IPS-18a (cell line): ENCODE measurements around the gene MRPS24.

Source experiments
- H3K27ac ChIP-seq: one replicate; pipeline ENCODE4 v1.5.1; 2013; ENCODE audit warnings: low read length
- H3K27me3 ChIP-seq: one replicate; pipeline ENCODE4 v1.6.1; 2013; ENCODE audit warnings: mild to moderate bottlenecking, low read length; ENCODE audit not compliant: control insufficient read depth, insufficient read depth
- H3K36me3 ChIP-seq: one replicate; pipeline ENCODE4 v1.6.1; 2013; ENCODE audit warnings: low read depth, low read length; ENCODE audit not compliant: control insufficient read depth
- H3K4me1 ChIP-seq: one replicate; pipeline ENCODE4 v1.6.1; 2013; ENCODE audit warnings: low read depth, low read length; ENCODE audit not compliant: control insufficient read depth
- H3K4me3 ChIP-seq: one replicate; pipeline ENCODE4 v1.5.1; 2013; ENCODE audit warnings: low read length
- H3K9ac ChIP-seq: one replicate; pipeline ENCODE4 v1.6.1; 2013; ENCODE audit warnings: mild to moderate bottlenecking, low read length, moderate library complexity
- H3K9me3 ChIP-seq: one replicate; pipeline ENCODE4 v1.6.1; 2013; ENCODE audit warnings: low read depth, low read length; ENCODE audit not compliant: control insufficient read depth

Gene MRPS24

DNA sequence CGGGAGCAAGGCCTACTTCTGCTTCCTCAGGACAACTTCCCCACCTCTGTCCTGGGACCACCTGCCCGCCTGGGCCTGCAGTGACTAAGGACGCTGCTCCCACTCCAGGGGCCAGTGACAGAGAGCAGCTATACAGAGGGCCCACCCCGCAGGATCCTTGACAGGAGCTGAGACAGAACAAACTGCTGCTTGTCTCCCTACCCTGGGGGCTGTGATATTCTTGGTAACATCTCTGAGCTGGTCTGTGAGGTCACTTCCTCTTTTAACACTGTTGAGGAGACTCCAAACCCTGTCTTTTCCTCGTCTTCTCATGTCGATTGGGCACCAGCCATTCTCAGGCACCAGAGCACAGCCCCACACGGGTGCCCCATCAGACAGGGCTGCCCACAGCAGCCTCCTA, 6.9 kb upstream of the MRPS24 start:
- no peak overlapping the region for H3K9ac ChIP-seq
- no peaks in the 10 kb centered on the region for H3K27me3 ChIP-seq
- H3K4me1 ChIP-seq = peaks cover 7% of the 10 kb centered on the region
- H3K27ac ChIP-seq = no peak overlapping the region
- no peaks in the 10 kb centered on the region for H3K9me3 ChIP-seq
- peaks cover 29% of the 10 kb centered on the region for H3K36me3 ChIP-seq
- H3K4me3 ChIP-seq = no peak overlapping the region

DNA sequence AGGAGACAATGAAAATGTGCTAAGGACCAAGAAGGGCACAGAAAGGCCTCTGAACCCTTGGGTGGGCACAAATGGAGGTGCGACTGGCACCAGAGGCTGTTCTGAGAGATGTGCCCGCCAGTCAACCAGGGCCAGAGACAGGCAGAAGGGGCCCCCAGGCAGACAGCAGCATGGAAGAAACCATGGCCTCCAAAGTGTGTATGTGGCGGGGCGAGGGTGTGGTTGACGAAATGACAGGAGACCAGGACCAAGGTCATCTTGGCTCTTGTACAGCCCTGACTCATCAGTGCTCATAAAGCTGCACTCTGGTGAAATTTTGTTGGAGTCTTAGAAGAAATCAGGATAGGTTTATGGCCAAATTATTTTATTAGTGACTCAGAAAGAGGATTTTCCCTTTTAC, 4.0 kb upstream of the MRPS24 start:
- Histone ChIP-seq H3K27ac (no peak overlapping the region), H3K9ac (no peak overlapping the region)

DNA sequence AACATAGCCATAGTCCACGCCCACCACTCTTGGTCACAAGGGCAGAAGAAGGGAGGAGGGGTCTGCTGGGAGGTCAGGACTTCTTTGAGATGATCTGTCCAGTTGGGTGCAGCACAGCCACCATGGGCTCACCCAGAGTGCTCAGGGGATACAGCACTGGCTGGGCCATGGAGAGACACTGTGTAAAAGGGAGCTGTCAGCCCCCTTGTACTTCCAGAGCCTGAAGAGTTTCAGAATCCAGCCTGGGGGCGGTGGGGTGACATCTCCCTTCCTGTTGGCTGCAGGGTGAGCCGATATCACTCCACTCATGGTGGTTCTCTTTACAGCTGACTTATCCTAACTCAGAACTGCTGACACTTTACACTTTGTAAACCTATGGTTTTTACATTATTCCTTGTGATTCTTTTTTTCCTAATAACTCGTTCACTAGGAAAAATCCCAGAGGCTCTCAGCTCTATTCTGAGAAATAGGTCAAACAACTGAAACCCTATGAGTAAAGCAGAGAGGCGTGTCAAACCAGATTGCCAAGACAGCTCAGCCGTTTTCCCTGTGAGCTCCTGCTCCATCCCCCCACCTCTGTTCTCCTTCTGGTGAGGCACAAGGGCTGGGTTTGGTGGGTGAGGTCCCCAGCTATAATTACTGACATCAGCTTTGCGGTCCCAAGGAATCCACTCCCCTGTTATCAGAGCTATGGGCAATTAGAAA, 3.2 kb upstream of the MRPS24 start:
- H3K4me1 ChIP-seq = peaks cover 18% of the 10 kb centered on the region
- no peaks in the 10 kb centered on the region for H3K9me3 ChIP-seq
- no peak overlapping the region for H3K27ac ChIP-seq
- no peak overlapping the region for H3K9ac ChIP-seq
- H3K36me3 ChIP-seq = peaks cover 18% of the 10 kb centered on the region
- H3K4me3 ChIP-seq = no peak overlapping the region
- no peaks in the 10 kb centered on the region for H3K27me3 ChIP-seq

More for the DNA sequence above, 4.0 kb upstream of the MRPS24 start:
- H3K4me1 ChIP-seq = peaks cover 18% of the 10 kb centered on the region
- H3K36me3 ChIP-seq = peaks cover 19% of the 10 kb centered on the region
- H3K4me3 ChIP-seq = no peak overlapping the region
- H3K27me3 ChIP-seq = no peaks in the 10 kb centered on the region
- no peaks in the 10 kb centered on the region for H3K9me3 ChIP-seq

DNA sequence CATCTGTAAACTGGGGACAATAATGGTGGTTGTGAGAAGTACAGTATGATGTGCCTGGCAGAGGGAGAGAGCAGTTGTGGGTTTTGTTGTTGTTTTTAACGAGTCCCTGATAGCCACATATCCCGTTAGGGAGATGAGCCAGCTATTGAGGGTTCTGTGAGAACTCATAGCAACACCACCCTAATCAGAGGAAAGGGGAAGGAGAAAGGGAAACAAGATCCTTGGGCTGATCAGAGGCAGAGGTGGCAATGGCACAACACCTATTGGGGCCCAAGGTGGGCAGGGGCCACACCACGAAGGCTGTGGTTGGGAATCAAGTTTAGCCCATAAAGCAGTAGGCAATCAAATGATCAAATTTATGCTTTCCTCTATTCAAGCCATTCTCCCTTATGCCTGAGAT, 1.7 kb upstream of the MRPS24 start:
- Histone ChIP-seq H3K9ac (no peak overlapping the region), H3K27me3 (no peaks in the 10 kb centered on the region), H3K36me3 (peaks cover 12% of the 10 kb centered on the region), H3K9me3 (no peaks in the 10 kb centered on the region), H3K27ac (no peak overlapping the region), H3K4me3 (no peak overlapping the region), H3K4me1 (peaks cover 18% of the 10 kb centered on the region)

DNA sequence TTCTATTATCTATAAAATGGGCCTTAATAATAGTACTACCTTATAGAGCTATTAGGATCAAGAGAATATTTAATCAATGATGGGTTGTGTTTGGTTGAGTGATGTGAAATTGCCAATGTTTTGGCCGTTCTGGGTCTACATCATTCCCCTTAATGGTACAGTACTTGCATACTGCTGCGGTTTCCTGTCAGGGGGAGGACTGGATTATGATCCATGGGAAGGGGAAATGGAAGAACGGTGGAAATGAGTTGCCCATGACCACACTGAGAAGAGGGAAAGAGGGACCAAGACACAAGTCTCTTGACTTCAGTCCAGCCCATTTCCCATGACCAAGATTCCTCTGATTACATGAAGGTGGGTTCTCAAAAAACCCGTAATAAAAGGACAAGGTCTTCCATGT, 999 bp upstream of the MRPS24 start:
- peaks cover 18% of the 10 kb centered on the region for H3K4me1 ChIP-seq
- H3K36me3 ChIP-seq = peaks cover 11% of the 10 kb centered on the region
- H3K9me3 ChIP-seq = no peaks in the 10 kb centered on the region
- H3K27me3 ChIP-seq = no peaks in the 10 kb centered on the region
- peak overlapping the region; percentile 88 for H3K4me3 ChIP-seq
- no peak overlapping the region for H3K27ac ChIP-seq
- H3K9ac ChIP-seq = no peak overlapping the region

DNA sequence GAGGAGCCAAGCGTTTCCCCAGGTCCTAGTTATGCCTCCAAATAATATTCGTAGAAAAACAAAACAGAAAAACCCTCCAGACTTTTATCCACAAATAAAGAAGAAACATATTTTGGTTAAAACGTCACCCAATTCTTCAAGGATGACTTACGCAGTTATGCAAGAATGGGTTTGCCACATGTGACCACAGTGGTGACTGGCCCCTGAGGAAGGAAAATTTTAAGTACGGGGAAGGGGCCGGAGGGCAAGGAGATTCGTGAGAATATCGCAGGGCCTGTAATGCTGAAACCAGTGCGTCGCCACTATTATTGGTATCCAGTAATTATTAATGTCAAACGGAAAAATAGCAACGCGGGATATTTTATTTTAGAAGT, 537 bp upstream of the MRPS24 start:
- Histone ChIP-seq H3K27ac (no peak overlapping the region), H3K9me3 (no peaks in the 10 kb centered on the region), H3K4me1 (peaks cover 18% of the 10 kb centered on the region), H3K36me3 (peaks cover 11% of the 10 kb centered on the region), H3K9ac (peak overlapping the region; percentile 26), H3K4me3 (peak overlapping the region; percentile 88), H3K27me3 (no peaks in the 10 kb centered on the region)

DNA sequence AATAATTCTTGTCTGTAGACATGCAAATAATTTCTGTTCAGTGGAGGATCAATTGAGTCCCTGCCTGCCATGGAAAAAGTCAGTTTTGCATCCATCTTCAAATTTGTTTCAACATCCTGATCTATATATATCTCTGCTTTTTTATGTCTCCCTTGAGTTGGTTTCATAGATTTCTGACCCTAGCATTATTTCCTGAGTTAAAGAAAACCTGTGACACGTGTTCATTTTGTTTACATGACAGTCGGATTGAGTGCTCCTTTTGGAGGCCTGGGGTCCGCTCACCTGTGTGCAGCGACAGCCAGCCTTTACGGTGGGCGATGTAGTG, 674 bp downstream of the MRPS24 start:
- H3K9me3 ChIP-seq = no peaks in the 10 kb centered on the region
- no peak overlapping the region for H3K27ac ChIP-seq
- H3K36me3 ChIP-seq = peaks cover 11% of the 10 kb centered on the region
- H3K4me3 ChIP-seq = peak overlapping the region; percentile 88
- H3K27me3 ChIP-seq = no peaks in the 10 kb centered on the region
- peaks cover 18% of the 10 kb centered on the region for H3K4me1 ChIP-seq
- peak overlapping the region; percentile 62 for H3K9ac ChIP-seq

DNA sequence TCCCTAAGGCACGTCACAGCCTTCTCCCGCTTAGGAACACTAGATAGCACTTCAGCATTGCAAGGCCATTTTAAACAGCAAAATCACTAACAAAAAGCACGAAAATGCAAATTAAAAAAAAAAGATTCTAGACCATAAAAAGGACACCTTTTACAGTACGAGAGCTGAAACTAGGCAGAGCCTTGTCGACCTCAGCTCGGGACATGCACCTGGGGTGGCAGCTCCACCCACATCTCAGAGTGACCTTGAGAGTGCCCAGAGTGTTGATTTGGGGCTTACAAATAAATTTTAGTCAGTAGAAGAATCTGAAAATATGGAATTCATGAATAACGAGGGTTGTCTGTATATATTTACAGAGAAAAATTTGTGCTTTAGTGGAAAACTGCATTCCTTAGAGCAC, 1.1 kb downstream of the MRPS24 start:
- H3K27me3 ChIP-seq = no peaks in the 10 kb centered on the region
- peak overlapping the region; percentile 88 for H3K4me3 ChIP-seq
- H3K36me3 ChIP-seq = peaks cover 11% of the 10 kb centered on the region
- no peaks in the 10 kb centered on the region for H3K9me3 ChIP-seq
- H3K9ac ChIP-seq = peak overlapping the region; percentile 62
- peaks cover 18% of the 10 kb centered on the region for H3K4me1 ChIP-seq
- no peak overlapping the region for H3K27ac ChIP-seq

DNA sequence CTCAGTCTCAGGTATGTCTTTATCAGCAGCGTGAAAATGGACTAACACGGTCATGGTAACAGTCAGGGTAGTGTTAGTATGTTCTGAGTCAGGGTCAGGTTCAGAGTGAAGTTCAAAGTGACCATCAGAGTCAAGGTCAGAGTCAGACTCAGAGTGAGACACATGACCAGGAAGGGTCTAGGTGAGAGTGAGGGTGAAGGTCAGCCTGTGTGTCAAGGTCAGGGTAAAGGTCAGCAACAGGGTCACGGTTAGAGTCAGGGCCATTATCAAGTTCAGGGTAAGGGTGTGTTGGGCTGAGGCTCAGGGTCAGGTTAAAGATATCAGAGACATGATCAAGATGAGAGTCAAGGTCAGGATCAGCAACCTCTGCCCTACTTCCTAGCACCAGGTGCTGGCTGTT, 4.0 kb downstream of the MRPS24 start:
- no peaks in the 10 kb centered on the region for H3K9me3 ChIP-seq
- H3K4me3 ChIP-seq = no peak overlapping the region
- H3K9ac ChIP-seq = no peak overlapping the region
- H3K27ac ChIP-seq = no peak overlapping the region
- H3K27me3 ChIP-seq = no peaks in the 10 kb centered on the region
- peaks cover 11% of the 10 kb centered on the region for H3K4me1 ChIP-seq
- peaks cover 11% of the 10 kb centered on the region for H3K36me3 ChIP-seq

DNA sequence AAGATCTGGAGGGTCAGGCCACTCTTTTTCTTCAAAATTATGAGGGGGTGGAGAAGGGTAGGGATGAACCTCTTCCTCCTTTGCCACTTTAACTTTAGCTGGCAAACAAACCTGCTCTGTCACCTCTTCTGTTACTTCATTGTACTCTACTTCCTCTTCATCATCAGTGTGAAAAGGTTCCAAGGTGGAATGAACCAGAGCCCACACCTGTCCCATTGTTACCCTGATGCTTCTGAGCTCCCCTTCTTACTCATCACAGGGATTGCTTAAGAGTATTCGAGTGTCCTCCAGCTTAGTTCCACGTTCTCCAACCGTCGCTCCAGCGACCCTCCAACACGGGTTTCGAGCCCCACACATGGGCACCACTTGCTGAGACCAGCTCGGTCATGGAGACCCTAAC, 5.2 kb downstream of the MRPS24 start:
- peaks cover 11% of the 10 kb centered on the region for H3K36me3 ChIP-seq
- H3K4me3 ChIP-seq = no peak overlapping the region
- H3K27ac ChIP-seq = no peak overlapping the region
- no peaks in the 10 kb centered on the region for H3K27me3 ChIP-seq
- H3K9ac ChIP-seq = no peak overlapping the region
- peaks cover 5% of the 10 kb centered on the region for H3K4me1 ChIP-seq
- no peaks in the 10 kb centered on the region for H3K9me3 ChIP-seq

DNA sequence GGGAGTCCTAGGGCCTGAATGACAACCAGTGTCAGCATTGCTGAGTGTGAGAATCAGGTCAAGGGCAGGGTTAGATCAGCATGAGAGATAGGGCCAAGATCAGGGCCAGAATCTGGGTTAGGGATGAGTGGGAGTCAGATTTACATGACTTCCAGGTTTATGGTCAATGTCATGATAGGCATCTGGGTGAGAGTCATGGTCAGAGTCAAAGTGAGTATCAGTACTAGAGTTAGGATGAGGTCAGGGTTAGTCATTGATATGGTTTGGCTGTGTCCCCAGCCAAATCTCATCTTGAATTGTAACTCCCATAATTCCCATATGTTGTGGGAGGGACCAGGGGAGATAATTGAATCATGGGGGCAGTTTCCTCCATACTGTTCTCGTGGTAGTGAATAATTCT, 12.3 kb downstream of the MRPS24 start:
- no peaks in the 10 kb centered on the region for H3K36me3 ChIP-seq
- H3K9ac ChIP-seq = no peak overlapping the region
- no peak overlapping the region for H3K4me3 ChIP-seq
- no peaks in the 10 kb centered on the region for H3K27me3 ChIP-seq
- H3K4me1 ChIP-seq = no peaks in the 10 kb centered on the region
- no peak overlapping the region for H3K27ac ChIP-seq
- H3K9me3 ChIP-seq = no peaks in the 10 kb centered on the region

DNA sequence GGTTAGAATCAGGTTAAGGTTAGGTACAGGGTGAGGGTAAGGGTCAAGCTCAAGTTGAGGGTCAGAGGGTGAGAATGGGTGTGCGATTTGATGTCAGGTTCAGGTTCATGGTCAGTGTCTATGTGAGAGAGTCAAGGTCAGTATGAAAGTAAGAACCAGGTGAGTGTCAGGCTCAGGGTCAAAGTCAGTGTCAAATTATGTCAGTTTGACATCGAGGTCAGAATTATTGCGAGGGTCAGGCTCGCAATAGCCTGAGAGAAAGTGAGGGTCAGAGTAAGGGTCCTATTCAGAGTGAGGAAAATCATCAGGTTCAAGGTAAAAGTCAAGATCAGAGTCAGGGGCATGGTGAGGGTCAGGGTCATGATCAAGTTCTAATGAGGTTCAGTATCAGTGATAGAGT, 13.0 kb downstream of the MRPS24 start:
- Histone ChIP-seq H3K9ac (no peak overlapping the region), H3K36me3 (no peaks in the 10 kb centered on the region), H3K27ac (no peak overlapping the region), H3K4me3 (no peak overlapping the region), H3K4me1 (no peaks in the 10 kb centered on the region), H3K27me3 (no peaks in the 10 kb centered on the region), H3K9me3 (no peaks in the 10 kb centered on the region)
